NCI-H2196 treated with DMSO at 0.1 percent for 48 hours (cell line): ENCODE measurements around the gene RBFOX1.

ENCODE experiments used
- DNase-seq: peaks from one replicate; lab custom pipeline; 2025; ENCODE audit not compliant: unreplicated experiment; lab: John Stamatoyannopoulos, UW

The RBFOX1 gene

GRCh38 chr16:7372095-7372494, 39.5 kb downstream of the RBFOX1 start:
- no peak for DNase-seq

- no peak for DNase-seq
Measured at GRCh38 chr16:7373776-7374175, 41.1 kb downstream of the RBFOX1 start.

GRCh38 chr16:7374614-7375174, 42.0 kb downstream of the RBFOX1 start:
- no peak for DNase-seq

GRCh38 chr16:7376227-7376626, 43.6 kb downstream of the RBFOX1 start:
- DNase-seq, result no peak

GRCh38 chr16:7377231-7377630, 44.6 kb downstream of the RBFOX1 start:
- no peak for DNase-seq

- DNase-seq, result no peak
Measured at GRCh38 chr16:7378024-7378695, 45.5 kb downstream of the RBFOX1 start.

- no peak for DNase-seq
Measured at GRCh38 chr16:7380441-7380840, 47.8 kb downstream of the RBFOX1 start.

GRCh38 chr16:7380911-7381310, 48.3 kb downstream of the RBFOX1 start:
- DNase-seq, result no peak

GRCh38 chr16:7381671-7382070, 49.0 kb downstream of the RBFOX1 start:
- no peak for DNase-seq

- DNase-seq, result no peak
Measured at GRCh38 chr16:7382521-7382920, 49.9 kb downstream of the RBFOX1 start.

- DNase-seq, result no peak
Measured at GRCh38 chr16:7390974-7391373, 58.3 kb downstream of the RBFOX1 start.

- no peak for DNase-seq
Measured at GRCh38 chr16:7391694-7392093, 59.0 kb downstream of the RBFOX1 start.

- no peak for DNase-seq
Measured at GRCh38 chr16:7392206-7392605, 59.6 kb downstream of the RBFOX1 start.

- no peak for DNase-seq
Measured at GRCh38 chr16:7393680-7394079, 61.0 kb downstream of the RBFOX1 start.

- no peak for DNase-seq
Measured at GRCh38 chr16:7394720-7395336, 62.2 kb downstream of the RBFOX1 start.

- DNase-seq, result no peak
Measured at GRCh38 chr16:7397901-7398300, 65.3 kb downstream of the RBFOX1 start.

GRCh38 chr16:7398536-7398935, 65.9 kb downstream of the RBFOX1 start:
- no peak for DNase-seq

GRCh38 chr16:7399296-7399695, 66.7 kb downstream of the RBFOX1 start:
- no peak for DNase-seq

GRCh38 chr16:7400117-7400890, 67.7 kb downstream of the RBFOX1 start:
- no peak for DNase-seq

GRCh38 chr16:7404217-7404616, 71.6 kb downstream of the RBFOX1 start:
- DNase-seq, result no peak

GRCh38 chr16:7405166-7405565, 72.5 kb downstream of the RBFOX1 start:
- peak; percentile 3 for DNase-seq
